ENCODE results near the gene UGT3A2. TPM values are rescaled to one million over a fixed set of nuclear protein-coding genes. Genes with fewer than 3 reads are reported as not detected.

The UGT3A2 gene, protein sequence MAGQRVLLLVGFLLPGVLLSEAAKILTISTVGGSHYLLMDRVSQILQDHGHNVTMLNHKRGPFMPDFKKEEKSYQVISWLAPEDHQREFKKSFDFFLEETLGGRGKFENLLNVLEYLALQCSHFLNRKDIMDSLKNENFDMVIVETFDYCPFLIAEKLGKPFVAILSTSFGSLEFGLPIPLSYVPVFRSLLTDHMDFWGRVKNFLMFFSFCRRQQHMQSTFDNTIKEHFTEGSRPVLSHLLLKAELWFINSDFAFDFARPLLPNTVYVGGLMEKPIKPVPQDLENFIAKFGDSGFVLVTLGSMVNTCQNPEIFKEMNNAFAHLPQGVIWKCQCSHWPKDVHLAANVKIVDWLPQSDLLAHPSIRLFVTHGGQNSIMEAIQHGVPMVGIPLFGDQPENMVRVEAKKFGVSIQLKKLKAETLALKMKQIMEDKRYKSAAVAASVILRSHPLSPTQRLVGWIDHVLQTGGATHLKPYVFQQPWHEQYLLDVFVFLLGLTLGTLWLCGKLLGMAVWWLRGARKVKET
- not detected in 2 replicates for total RNA-seq

DNA sequence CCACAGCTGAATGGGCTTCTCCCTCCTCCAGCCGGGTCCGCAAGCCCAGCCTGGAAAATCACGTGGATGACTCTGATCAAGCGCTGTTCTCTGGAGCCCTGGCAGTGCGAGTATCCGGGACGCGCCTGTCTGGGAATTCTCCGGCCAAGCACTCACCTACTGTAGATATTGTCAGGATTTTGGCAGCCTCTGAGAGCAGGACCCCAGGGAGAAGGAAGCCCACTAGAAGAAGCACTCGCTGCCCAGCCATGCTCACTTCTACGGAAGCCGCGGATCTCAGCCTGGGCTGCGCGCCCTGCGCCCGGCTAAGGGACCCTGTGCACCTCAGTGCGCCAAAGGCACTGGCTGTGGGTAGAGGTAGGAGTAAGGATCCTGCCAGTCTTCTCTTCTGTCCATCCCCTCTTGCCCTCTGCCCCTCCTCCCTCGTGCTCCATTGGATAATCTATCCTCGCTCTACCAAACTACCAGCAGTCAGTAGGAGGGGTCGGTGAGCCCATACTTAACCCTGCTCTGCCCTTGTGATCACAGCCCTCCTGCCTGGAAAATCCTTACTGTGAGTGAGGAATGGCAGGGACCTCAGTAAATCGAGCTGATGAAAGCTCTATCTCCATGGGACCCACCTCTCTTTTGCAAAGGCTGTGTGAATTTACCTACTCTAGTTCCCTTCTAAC is at the start of gene UGT3A2:
TSS of gene UGT3A2 (minus strand) at position 343 of the 671 bp plus-strand sequence. CDS start at position 250, 93 bp downstream.
- no peak for DNase-seq (ENCODE audit: low read depth in 2 of 2)

DNA sequence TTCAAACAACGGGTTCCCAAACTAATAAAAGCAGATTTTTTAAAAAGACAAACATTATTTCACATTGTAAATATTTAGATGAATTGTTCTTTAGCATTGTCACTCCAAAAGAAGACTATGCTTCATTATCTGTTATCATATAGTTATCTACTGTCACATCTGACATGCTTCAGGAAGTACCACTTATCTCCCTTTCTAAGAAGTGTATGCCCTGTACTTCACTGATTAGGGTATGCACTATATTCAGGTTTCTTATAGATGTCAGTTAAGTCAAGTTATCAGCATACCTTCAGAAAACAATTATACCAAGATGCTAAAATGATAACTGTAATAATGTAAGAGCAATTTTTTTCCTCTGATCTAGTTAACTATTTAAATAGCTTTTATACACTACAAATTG is 44.6 kb upstream of the UGT3A2 start:
- DNase-seq (ENCODE audit: low read depth in 2 of 2): no peak

DNA sequence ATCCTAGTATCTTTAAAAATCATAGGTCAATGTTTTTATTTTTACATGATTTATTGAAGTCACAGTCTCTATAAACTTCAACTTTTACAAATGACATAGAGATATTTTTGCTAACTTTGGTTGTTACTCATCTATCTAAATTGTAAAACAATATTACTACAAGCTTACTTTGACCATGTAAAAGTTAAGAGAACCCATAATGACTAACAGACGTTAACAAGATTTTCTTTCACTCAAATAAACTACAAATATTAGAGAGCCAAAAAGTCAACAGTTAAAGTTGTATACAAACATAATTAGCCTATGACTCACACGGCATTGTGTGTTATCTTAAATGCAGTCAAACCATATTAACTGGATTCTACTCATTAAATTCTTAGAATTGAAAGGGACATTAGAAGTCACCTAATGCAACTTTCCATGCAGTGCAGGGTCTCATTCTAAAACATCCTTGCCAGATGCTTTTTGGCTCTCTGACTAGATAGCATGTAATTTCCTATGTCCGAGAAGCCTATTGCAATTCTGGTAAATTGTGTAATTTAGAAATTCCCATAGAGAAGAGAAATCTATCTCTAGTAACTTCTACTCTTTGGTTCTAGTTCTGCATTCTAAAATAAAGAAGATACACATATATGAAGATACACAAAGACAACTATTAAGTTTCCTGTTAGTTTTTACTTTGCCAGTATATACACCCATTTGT is 42.2 kb upstream of the UGT3A2 start:
- no peak for DNase-seq (ENCODE audit: low read depth in 2 of 2)

DNA sequence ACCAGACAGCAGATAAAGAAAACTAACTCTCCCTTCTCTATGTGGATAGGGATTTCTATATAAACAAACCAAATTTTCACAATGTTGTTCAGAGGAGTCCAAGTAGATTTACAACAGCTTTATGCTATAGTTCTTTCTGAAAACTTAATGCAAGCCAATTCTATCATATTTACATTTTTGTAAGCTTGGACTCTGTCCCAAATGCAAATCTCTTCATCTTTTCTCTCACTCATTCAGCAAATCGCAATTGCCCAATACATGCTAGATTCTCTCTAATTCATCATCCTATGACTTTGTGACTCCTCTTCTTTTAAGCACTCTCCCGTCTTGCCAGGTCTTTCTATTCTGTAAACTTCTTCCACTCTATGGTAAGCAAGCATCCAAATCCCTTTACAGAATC is 39.1 kb upstream of the UGT3A2 start:
- DNase-seq (ENCODE audit: low read depth in 2 of 2): no peak

DNA sequence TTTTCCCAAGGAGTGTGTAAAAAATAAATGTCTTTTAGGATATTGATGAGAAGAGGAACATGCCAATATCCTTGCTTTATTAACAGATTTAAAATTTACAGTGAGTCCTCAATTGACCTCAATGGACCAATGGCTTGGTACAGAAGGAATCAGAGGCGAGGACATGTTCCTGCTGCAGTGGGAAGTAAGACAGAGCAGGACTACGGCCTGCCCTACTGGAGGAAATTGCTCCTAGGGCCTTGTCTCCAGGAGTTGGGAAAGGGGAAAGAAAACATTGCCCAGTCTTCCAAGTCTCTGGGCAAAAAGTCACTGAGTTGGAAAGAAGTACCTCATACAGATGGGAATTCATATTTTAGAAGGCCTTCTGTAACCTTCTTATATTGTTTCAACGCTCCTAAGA is 33.1 kb upstream of the UGT3A2 start:
- no peak for DNase-seq (ENCODE audit: low read depth in 2 of 2)

DNA sequence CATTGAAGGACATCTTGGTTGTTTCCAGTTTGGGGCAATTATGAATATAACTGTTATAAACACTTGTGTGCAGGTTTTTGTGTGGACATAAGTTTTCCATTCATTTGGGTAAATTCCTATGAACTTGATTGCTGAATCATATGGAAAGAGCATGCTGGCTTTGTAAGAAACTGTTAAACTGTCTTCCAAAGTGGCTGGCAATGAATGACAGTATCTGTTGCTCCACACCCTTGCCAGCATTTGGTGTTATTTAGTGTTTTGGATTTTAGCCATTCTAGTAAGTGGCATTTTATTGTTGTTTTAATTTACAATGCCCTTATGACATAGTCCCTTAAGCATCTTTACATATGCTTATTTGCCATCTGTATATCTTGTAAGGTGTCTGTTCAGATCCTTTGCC is 29.8 kb upstream of the UGT3A2 start:
- DNase-seq (ENCODE audit: low read depth in 2 of 2): no peak

DNA sequence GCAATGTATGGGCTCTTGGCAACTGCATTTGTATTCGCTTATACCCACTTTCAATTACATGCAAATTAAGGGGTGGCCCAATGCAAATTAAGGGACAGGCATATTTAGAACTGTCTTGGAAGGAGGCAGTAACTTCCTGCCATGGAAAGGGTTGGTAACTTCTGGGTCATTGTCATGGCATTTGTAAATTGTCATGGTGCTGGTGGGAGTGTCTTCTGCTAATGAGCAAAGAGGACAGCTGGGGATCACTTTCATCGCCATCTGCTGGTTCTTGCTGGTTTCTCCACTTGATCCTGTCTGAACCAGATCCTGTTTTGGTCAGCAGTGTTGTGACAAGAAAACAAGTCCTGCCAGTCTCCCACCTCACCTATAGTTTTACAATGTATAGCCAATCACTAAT is 23.3 kb upstream of the UGT3A2 start:
- DNase-seq (ENCODE audit: low read depth in 2 of 2): peak; percentile 41 to 52

DNA sequence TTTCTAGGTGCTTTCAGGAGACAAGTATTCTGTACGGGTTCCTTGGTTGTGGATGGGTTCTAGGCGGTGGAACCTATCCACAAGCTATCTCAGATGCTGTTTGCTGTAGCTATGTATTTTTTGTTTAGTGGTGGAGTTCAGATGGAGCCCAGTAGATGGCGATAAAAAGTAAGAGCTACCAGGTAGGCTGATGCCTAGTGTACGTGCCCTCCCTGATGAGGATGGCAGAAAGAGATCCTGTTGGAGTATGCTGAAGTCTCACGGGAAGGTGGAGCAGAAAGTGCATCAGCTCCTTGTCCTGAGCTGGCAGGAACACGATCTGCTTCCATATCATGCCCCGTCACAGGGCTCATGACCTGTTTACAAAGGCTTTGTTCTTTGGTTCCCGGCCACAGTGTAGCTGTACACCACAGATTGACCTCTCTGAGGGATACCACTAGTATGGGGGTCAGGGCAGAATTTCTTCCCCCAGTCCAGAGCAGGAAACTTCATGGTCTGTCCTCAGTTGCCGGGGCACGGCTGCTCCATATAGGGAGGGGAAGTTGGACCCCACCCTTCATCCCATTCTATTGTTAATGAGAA is 12.6 kb upstream of the UGT3A2 start:
- peak; percentile 59 to 64 for DNase-seq (ENCODE audit: low read depth in 2 of 2)

DNA sequence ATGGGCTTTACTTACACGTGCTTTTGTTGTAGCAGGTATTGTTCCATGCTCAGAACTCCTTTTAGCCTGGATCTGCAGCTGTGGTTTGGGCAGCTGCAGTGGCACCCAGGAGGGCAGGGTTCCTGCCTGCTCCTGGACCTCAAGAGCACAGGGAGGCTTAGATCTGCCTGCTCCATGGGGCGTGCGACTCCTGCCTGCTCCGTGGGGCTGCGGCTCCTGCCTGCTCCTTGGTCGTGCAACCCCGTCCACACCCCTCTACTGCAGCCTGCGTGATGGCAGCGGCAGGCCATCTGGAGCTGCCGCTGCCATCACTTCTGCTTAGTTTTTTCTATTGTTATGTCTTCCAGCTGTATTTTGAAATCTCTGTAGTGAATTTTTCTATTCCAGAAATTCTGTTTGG is 11.7 kb upstream of the UGT3A2 start:
- no peak for DNase-seq (ENCODE audit: low read depth in 2 of 2)

DNA sequence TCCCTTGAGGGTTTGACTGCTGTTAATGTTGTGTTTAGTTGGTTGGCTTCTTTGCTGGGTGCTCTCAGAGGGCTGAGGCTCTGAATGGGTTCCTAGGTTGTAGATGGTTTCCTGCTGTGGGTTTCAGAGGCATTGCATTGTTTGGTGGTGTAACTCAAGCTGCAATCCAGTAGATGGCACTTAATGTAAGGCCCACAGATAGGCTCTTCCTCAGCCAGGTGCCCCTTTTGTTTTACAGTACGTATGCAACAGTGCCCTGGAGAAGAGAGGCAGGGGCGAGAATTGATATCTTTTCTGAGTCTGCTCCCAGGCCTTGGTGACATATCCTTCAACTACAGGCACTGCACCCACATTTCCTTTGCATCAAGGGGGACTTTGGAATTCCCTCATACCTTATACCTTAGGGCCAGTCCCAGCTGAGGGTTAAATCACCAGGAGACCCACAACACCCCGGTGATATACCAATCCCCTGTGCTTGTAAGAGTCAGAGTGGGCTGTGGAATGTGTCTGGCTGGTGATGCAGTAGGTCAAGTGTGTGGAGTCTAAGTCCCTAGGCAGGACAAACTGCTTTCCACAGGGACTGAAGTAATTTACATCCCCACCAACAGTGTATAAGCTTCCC is 7.0 kb upstream of the UGT3A2 start:
- DNase-seq (ENCODE audit: low read depth in 2 of 2): peak; percentile 22 to 24

DNA sequence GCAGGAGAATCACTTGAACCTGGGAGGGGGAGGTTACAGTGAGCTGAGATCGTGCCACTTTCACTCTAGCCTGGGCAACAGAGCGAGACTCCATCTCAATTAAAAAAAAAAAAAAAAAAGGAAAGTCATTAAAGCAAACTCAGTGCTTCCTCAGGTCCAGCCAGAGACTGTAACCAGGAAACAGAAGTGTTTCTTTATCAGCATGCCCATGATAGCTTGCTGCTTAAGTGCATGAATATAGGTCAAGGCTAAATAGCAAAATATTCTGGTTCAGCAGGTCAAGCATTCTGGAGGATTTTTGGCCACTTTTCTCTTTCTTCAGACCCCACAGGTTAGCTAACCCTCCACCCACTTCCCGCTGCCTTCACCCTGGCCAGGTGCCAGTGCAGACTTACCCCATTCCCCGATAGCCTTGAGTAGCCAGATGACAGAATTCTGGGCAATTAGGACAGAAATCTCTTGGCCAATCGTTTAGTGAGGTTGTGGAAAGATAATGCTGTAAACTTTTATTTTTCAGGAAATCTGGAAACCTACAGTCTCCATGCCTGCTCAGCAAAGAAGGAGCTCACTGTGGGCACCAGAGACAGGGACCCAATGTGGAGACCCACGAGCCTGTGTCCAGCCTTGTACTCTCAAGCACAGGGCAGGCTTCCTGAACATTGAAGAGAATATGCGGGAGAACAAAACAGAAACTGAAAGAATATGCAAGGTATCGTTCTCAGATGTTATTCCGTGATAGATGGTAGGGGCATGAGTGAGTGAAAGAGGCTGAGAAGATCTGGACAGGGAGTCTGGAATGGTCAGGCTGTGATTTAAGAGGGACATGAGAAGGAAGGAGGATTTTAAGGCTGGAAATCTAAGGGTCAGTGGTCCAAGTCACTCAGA is 4.2 kb upstream of the UGT3A2 start:
- DNase-seq (ENCODE audit: low read depth in 2 of 2): peak in 1 of 2 donors; percentile 6

DNA sequence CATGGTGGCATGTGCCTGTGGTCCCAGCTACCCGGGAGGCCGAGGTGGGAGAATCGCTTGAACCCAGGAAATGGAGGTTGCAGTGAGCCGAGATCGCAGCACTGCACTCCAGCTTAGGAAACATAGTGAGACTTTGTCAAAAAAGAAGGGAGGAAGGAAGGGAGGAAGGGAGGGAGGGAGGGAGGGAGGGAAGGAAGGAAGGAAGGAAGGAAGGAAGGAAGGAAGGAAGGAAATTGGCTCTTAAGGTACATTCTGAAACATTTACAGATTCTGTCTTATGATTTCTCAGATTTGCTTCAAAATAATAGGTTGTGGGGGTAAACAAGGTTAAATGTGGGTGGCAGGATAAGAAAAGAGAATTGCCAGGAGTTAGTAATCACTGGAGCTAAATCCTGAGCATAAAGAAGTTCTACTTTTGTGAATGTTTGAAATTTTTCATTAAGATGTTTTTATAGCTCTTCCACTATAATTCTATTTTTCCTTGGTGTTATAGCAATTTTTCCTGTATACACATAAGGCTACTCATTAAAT is 2.1 kb upstream of the UGT3A2 start:
- no peak for DNase-seq (ENCODE audit: low read depth in 2 of 2)

DNA sequence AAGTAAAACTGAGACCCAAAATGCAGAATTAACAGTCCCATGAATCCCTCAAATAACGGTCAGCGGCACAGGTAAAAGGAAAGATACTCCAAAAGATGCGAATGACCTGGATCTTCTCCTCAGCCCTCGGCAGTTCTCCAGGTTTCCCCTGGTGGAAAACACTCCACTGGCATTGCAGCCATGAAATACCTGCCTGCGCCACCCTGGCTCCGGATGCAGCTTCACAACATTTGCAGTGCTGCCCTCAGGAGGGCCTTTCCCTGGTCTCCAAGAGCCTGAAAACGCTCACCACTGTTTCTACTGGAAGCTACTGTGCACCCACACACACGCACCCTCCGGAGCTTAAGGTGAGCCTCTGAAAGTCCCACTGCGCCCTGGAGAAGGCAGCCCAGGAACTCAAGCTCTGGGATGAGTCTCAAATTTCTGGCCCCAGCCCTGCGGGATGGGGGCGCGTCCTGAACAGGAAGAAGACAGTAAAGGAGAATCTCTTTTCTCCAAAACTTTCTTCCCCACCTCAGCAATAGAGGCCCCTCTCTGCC is 612 bp downstream of the UGT3A2 start:
- no peak for DNase-seq (ENCODE audit: low read depth in 2 of 2)

DNA sequence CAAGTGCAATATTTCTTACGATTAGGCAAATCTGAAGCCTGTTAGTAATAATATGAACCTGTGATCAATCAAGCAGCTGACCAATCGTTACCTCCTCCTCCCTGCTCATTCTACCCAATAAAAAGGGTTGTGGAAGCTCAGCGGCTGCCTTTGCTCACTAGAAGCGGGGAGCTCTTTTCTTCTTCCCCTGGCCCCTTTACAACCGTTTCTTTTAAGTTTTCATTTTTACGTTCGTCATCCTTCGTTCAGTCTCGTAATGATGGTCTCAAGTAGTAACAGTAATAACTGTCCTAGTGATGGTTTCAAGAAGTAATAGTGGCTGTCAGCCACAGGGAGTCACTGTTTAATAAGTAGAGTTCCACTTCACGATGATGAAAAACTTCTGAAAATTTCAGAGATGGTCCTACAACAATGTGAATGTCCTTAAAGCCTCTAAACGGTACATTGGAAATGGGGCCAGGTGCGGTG is 6.2 kb downstream of the UGT3A2 start:
- DNase-seq (ENCODE audit: low read depth in 2 of 2): no peak

DNA sequence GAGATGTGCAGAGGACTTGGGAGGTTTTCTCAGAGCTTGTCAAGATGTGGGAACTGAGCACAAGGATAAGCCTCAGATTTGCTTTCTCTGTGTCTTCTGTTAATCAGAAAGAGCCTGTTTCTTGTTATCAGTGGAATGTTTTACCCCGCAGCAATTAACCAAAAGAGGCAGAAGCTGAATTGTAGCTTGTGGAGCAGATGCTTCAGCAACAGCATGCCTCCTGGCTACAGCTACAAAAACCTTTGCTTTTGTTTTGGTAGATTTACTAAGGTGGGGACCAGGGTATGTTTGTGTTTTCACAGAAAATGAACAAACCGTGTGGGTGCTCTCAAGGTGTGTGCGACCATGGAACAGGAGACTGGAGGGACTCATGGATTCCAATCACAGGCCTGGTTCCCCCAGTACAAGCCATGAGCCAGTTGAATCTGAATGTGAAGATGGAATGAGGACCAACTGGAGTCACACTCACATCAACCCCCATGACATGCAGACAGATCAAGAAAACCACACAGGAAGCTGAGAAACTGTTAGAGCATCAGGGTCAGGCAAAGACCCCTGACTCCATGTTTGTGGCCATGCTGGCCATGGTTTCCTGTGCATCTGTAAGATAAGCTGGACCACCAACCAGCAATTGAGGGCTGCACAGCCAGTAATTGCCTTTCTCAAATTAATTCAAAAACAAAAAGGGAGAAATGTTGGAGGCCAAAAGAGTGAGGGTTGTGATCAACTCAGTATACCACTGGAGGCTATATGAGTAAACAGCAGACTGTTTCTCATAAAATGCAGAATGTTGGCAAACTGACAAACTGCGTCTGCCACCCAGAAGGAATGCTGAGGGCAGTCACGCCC is 6.9 kb downstream of the UGT3A2 start:
- DNase-seq (ENCODE audit: low read depth in 2 of 2): no peak

DNA sequence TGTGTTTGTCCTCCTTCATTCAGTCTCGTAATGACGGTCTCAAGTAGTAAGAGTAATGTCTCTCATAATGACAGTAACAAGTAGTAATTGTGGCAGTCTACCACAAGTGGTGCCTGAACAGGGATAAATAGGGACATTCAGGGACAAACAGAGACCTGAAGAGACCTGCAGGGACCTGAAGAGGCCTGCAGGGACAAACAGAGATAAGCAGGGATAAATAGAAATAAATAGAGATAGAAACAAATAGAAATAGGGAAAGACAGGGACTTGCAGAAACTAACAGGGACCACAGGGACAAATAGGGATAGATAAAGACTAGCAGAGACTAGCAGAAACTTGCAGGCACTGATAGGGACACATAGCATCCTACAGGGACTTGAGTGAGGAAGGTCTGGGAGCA is 7.9 kb downstream of the UGT3A2 start:
- DNase-seq (ENCODE audit: low read depth in 2 of 2): no peak

DNA sequence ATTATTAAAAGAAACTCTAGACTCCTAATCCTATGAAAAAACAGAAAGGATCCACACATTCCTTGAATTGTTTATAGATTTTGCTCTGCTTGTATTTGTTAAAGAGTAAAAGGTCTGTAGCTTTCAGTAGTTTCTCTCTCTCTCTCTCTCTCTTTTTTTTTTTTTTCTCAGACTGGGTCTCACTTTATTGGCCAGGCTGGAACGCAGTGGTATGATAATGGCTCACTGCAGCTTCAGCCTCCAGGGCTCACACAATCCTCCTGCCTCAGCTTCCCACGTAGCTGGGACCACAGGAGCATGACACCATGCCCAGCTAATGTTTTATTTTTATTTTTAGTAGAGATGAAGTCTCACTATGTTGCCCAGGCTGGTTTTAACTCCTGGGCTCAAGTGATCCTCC is 9.3 kb downstream of the UGT3A2 start:
- no peak for DNase-seq (ENCODE audit: low read depth in 2 of 2)

DNA sequence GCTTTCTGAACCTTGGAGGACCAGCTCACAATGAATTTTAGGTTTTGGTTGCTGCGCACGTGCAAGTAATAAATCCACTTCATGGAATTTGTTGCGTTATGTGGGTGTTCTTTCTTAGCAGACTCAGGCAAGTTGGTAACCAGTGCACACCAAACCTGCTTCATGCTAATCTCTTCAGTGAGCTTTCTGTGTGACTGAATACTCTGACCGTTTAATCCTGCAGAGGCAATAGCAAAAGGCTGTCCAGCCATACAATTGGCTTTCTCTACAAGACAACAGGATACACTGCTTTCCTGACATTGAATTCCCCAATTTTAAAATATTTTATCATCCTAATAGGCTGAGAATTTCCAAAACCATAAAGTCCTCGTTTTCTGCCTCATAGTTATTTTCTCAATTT is 10.3 kb downstream of the UGT3A2 start:
- no peak for DNase-seq (ENCODE audit: low read depth in 2 of 2)

DNA sequence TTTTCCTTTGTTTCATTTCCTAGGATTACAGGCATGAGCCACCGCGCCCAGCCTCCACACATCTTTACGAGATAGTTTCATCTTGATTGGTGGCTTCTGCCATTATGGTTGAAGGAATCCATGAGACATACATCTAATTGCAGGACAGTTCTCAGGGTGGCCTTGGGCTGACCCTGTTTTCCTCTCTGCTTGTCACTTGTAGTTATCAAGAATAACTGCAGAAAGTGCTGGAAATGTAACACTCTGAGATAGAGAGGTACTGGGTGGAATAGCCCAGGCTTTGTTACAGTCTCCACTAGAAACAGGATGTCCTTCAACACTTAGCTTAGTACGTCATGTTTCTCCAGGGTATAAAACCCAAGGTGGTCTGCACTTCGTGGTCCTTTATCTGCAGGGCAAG is 10.7 kb downstream of the UGT3A2 start:
- no peak for DNase-seq (ENCODE audit: low read depth in 2 of 2)
